Pancreas (tissue), 10 donors: ENCODE measurements around the gene HLA-B. TPM values are rescaled to one million over a fixed set of nuclear protein-coding genes. Genes with fewer than 3 reads are reported as not detected.
A peak's percentile ranks its signal among the peaks of the same experiment; 100 is the strongest.

Experiments used
- ATAC-seq, 4 donors: fragments of 200-7000 bp; cut with Tn5 transposase; one replicate each; pipeline versions ENCODE4 v1.8.0 to v1.9.1; 2020; ENCODE audit warnings: mild to moderate bottlenecking in 4 of 4, moderate library complexity in 4 of 4
- DNase-seq, 6 donors: peaks; one replicate each; pipeline ENCODE4 v3.0.0-alpha.2; 2020
- FAIRE-seq: peaks from 2 replicates; lab custom pipeline; 2012; peaks lifted over from hg19 to GRCh38; lab: Jason Lieb, UNC
- H3K27ac ChIP-seq, 4 donors: fragments of 200-600 bp; sonication (generic); 1 replicate in 3 of 4; 2 replicates in 1 of 4; pipeline versions ENCODE4 v1.5.0 to v1.8.0; 2020
- H3K27me3 ChIP-seq, 4 donors: fragments of 200-600 bp; one replicate each; pipeline ENCODE4 v1.8.0; 2021
- H3K36me3 ChIP-seq, 3 donors: fragments of 200-600 bp; sonication (generic) in 1 of 3; one replicate each; pipeline versions ENCODE4 v1.5.0 to v1.8.0; 2020 to 2021
- H3K4me1 ChIP-seq, 3 donors: fragments of 200-600 bp; one replicate each; pipeline ENCODE4 v1.8.0; 2021
- H3K4me3 ChIP-seq, 4 donors: fragments of 200-600 bp; sonication (generic) in 2 of 4; one replicate each; pipeline versions ENCODE4 v1.5.0 to v1.8.0; 2020 to 2021
- H3K9me3 ChIP-seq, 4 donors: fragments of 200-600 bp; one replicate each; pipeline ENCODE4 v1.8.0; 2021
- WGBS, 2 donors: extraction: QIAGEN DNeasy Blood & Tissue Kit; methylation state at CpG; one replicate each; pipeline ENCODE4 v1.1.7; 2013; 5-methylcytosine and 5-hydroxymethylcytosine counted together
- intact Hi-C, 3 donors: fragments of 100-400 bp; cut with DNase I; formaldehyde crosslinking; loops; one replicate each; pipeline versions ENCODE4 v1.11.1 to v1.14.2; 2022
- polyA plus RNA-seq, 2 donors: library from polyadenylated mRNA; stranded (reverse); fragments of 200-250 nt; gene quantifications; one replicate each; pipeline ENCODE4 v1.2.3, GENCODE V29; 2013
- total RNA-seq, 6 donors: library from RNA; stranded (reverse); fragmentation: NEBNext Ultra II Directional in 4 of 6; extraction: Animal tissue kit (Norgen Biotek cat#: 25700) in 4 of 6; gene quantifications; one replicate each; pipeline versions ENCODE4 v1.2.1 to v1.2.4, GENCODE V29; 2021 to 2023
- TF ChIP-seq, protein P1 (sequence below), 4 donors: fragments of 200-600 bp; sonication (generic) in 3 of 4; IDR thresholded peaks; one replicate each; pipeline versions ENCODE4 v1.5.0 to v1.8.0; 2021; ENCODE audit warnings: antibody characterized with exemption in 4 of 4
- donor health status: healthy with polysubstance abuse.
- donor health status: DM: no; HTN: no; CAD: no; lungs with moderate emphysema.
- donor health status: DM: no; HTN: no; CAD: no.
- donor health status: control.
- donor health status: control.
- donor health status: Bipolar disorder and iron deficiency.
- donor health status: DM: yes; HTN: yes; CAD: no.
- donor health status: DM: no; HTN: no; CAD: no.
- donor health status: DM: no; HTN: no; CAD: no.
- donor health status: DM: yes; HTN: yes; CAD: no.

Gene HLA-B
- total and polyA plus RNA-seq, 8 donors = 141 to 1,089 (median 262) TPM

DNA sequence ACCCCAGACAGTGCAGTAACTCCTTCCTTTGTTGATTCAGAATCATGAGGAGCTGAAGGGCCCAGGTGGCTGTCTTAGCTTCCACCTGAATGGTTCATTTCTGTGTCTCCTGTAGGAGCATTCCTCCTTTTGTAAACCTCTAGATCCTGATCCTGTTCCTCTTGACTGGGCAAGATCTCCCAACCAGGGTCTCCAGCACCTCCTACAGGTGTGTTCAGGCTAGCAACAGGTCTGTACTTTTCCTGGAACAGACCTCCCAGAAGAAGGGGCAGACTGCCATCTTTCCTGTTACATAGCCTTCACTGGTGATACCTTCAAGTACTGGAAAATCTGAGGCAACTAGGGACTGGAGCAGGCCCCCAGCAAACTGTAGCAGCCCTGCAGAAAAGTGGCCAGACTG, 35.2 kb downstream of the HLA-B start:
- TF ChIP-seq, protein P1, sequence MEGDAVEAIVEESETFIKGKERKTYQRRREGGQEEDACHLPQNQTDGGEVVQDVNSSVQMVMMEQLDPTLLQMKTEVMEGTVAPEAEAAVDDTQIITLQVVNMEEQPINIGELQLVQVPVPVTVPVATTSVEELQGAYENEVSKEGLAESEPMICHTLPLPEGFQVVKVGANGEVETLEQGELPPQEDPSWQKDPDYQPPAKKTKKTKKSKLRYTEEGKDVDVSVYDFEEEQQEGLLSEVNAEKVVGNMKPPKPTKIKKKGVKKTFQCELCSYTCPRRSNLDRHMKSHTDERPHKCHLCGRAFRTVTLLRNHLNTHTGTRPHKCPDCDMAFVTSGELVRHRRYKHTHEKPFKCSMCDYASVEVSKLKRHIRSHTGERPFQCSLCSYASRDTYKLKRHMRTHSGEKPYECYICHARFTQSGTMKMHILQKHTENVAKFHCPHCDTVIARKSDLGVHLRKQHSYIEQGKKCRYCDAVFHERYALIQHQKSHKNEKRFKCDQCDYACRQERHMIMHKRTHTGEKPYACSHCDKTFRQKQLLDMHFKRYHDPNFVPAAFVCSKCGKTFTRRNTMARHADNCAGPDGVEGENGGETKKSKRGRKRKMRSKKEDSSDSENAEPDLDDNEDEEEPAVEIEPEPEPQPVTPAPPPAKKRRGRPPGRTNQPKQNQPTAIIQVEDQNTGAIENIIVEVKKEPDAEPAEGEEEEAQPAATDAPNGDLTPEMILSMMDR (IDR thresholded peaks at IDR 0.05) = no peak
- H3K36me3 ChIP-seq = no peaks in the 10 kb centered on the region
- no peak overlapping the region for H3K4me3 ChIP-seq
- no peaks in the 10 kb centered on the region for H3K9me3 ChIP-seq
- intact Hi-C loops = no loop called here
- no peak for DNase-seq
- H3K27ac ChIP-seq = no peak overlapping the region
- no peak for FAIRE-seq
- H3K27me3 ChIP-seq = no peaks in the 10 kb centered on the region
- peak in 1 of 4 donors; percentile 46 for ATAC-seq
- no peaks in the 10 kb centered on the region for H3K4me1 ChIP-seq

- H3K36me3 ChIP-seq = no peaks in the 10 kb centered on the region
- H3K27me3 ChIP-seq = no peaks in the 10 kb centered on the region
- TF ChIP-seq, protein P1 (IDR thresholded peaks at IDR 0.05) = no peak
- FAIRE-seq (no peak), ATAC-seq (no peak), DNase-seq (no peak)
- H3K27ac ChIP-seq = no peak overlapping the region
- intact Hi-C loops = no loop called here
- H3K9me3 ChIP-seq = no peaks in the 10 kb centered on the region
- no peak overlapping the region for H3K4me3 ChIP-seq
- H3K4me1 ChIP-seq = no peaks in the 10 kb centered on the region
- 28 to 49% methylated on average over 1 of the region's 1 CpG for WGBS, 2 donors
Observed at GRCh38 chr6:31321005-31321707, 35.8 kb downstream of the HLA-B start.

DNA sequence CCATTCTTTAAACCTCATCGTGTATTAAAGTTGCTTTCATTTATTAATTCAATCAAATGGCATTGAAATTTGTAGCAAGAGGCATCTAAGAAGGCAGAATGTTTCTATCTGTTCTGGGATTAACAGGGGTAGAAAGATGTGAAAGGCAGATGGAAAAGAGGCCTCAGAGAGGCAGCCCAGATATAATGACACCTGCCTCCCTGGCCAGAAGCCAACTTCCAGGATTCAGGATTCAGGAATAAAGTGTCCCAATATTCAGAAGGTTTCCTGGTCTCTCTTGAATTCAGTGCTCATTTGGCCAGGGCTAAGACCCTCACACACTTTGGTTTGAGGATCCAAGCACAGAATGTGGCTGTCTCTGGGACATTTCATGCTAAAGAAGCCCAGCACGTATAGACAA, 39.9 kb downstream of the HLA-B start:
- Histone ChIP-seq H3K4me1 (no peaks in the 10 kb centered on the region), H3K4me3 (no peak overlapping the region), H3K9me3 (no peaks in the 10 kb centered on the region), H3K36me3 (no peaks in the 10 kb centered on the region), H3K27me3 (no peaks in the 10 kb centered on the region), H3K27ac (no peak overlapping the region)
- ATAC-seq (no peak), FAIRE-seq (no peak), DNase-seq (no peak)
- intact Hi-C loops = no loop called here
- WGBS, 2 donors = 50 to 61% methylated on average over 2 of the region's 2 CpGs
- TF ChIP-seq, protein P1 (IDR thresholded peaks at IDR 0.05) = no peak

DNA sequence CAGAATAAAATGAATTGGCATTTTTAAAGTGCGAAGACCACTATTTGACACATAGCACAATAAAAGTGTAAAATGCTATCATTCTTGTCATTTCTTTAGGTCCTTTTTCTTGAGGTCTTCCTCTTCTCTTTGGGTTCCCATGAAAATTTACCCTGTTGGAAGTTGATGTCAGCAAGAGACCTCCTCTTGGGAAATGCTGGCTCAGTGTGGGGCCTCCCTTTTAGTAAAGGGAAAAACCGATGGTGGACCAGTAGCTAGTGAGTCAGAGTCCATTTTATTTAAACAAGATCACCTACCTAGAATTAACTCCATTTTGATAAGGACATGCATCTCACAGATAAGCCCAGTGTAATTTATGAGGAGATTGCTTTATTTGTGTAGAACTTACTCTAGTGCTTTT, 47.3 kb downstream of the HLA-B start:
- no peak for FAIRE-seq
- no peak for ATAC-seq
- H3K9me3 ChIP-seq = no peaks in the 10 kb centered on the region
- no peak for DNase-seq
- H3K4me1 ChIP-seq = no peaks in the 10 kb centered on the region
- 74 to 80% methylated on average over 2 of the region's 2 CpGs for WGBS, 2 donors
- no peaks in the 10 kb centered on the region for H3K36me3 ChIP-seq
- no peak overlapping the region for H3K27ac ChIP-seq
- no peaks in the 10 kb centered on the region for H3K27me3 ChIP-seq
- TF ChIP-seq, protein P1 (IDR thresholded peaks at IDR 0.05) = no peak
- no peak overlapping the region for H3K4me3 ChIP-seq
- intact Hi-C loops = no loop called here

GRCh38 chr6:31308845-31309175, 48.2 kb downstream of the HLA-B start:
- TF ChIP-seq, protein P1 (IDR thresholded peaks at IDR 0.05) = no peak
- ATAC-seq (peak in 1 of 4 donors; percentile 33), FAIRE-seq (no peak), DNase-seq (no peak)
- Histone ChIP-seq H3K27ac (no peak overlapping the region), H3K4me1 (no peaks in the 10 kb centered on the region), H3K9me3 (no peaks in the 10 kb centered on the region), H3K4me3 (peak overlapping the region; percentile 30 to 67 (median 43)), H3K27me3 (no peaks in the 10 kb centered on the region), H3K36me3 (no peaks in the 10 kb centered on the region)
- 28 to 31% methylated on average over 4 to 7 of the region's 11 CpGs for WGBS, 2 donors
- intact Hi-C loops = no loop called here
